CD4-positive, alpha-beta T cell treated with Interleukin-17A for 1 hour (primary cell): ENCODE measurements around the gene ERN1.

Experiments
- DNase-seq: peaks from one replicate; pipeline ENCODE4 v3.0.0-alpha.2; 2020

Gene ERN1

GRCh38 chr17:64001763-64002529 is 128.0 kb downstream of the ERN1 start:
- DNase-seq, result no peak

DNA sequence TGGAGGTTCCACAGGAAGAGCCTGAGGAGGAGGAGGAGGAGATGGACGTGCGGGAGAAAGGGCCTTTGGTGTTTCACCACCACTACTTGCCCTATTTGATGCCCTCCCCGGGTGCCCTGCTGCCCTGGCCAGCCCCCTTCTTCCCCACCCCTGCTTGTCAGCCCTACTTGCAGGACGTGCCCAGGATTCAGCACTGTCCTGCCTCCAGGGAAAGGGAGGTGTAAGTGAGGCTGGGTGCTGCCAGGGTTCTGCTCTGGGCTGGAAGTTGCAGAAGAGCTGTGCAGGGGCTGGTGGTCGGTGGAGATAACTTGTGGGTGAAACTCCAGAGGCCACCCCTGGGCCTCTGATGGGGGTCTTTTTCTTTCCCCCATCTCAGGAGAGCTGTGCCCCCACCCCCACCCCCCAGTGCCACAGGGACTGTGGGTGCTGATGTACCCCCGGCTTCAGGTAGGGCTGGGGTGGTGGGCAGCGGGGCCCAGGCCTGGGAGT is 128.8 kb downstream of the ERN1 start:
- DNase-seq, result no peak

DNA sequence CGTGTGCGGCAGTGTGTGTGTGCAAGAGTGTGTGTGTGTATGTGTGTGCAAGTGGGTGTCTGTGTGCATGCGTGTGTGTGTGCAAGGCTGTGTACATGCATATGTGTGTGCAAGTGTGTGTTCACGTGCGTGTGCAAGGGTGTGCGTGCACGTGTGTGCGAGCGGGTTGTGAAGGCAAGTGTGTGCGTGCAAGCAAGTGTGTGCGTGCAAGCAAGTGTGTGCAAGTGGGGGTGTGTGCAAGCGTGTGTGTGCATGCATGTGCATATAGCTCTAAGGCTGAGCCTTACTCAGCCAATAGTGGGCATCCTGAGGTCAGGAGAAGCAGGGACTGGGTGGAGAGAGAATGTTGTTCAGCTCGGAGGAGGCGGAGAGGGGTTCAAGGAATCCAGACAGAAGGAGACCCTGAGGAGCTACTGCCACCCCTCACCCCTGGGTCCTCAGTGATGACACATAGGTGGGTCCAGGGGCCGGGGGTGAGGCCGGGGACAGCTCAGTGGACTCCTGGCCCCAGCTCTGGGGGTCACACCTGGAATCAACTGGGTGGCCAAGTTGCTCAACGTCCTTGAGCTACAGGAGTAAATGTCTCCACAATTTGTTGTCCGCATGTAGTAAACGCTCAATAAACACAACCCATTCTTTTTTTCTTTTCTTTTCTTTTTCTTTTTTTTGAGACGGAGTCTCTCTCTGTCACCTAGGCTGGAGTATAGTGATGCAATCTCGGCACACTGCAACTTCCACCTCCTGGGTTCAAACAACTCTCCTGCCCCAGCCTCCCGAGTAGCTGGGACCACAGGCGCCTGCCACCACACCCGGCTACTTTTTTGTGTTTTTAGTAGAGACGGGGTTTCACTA is 130.0 kb downstream of the ERN1 start:
- DNase-seq, result no peak

DNA sequence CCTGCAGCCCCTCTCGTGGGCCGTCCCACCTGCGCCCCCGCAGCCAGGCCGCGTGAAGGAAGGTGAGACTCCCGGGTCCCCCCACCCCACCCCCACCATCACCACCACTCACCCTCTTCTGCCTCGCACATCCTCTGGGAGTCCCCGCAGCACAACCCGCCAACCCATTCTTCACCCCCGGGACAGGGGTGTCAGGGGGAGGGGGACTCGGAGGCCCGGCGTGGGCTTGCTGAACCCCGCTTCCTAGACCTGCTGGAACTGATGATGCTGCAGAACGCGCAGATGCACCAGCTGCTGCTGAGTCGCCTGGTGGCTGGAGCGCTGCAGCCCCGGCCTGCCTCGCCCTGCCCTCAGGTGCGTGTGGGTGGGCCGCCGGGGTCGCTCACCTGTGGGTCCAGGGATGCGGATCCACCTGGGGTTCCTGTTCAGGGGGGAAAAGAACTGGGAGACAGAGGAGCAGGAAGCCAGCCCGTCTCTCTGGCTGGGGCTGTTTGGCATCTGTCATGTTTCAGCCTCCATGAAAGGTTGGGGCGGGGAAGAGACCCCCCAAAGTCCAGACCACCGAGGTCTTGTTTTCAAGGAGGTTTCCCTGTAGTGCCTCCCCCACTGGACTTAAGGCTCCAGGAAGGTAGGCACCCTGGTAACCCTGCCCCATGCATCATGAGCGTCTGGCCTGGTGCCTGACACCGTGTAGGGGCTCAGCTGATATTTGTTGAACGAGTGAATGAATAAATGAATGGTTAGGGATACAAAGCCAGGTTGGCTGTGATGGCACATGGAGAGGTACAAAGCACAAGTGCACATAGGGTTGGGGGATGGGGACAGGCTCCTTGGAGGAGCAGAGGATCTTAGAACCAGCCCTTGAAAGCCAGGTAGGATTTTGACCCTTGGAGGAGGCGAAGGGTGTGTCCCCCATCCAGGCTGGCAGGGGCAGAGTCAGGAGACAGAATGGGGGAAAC is 130.9 kb downstream of the ERN1 start:
- DNase-seq, result peak; percentile 50

- peak; percentile 77 for DNase-seq
These were observed 131.8 kb downstream of the ERN1 start, which contains the start of gene PRR29 for GRCh38 chr17:63998050-63998720. Gene PRR29, plus strand, starts transcription at chr17:63998351. Its CDS starts 14 bp downstream, at chr17:63998365.

DNA sequence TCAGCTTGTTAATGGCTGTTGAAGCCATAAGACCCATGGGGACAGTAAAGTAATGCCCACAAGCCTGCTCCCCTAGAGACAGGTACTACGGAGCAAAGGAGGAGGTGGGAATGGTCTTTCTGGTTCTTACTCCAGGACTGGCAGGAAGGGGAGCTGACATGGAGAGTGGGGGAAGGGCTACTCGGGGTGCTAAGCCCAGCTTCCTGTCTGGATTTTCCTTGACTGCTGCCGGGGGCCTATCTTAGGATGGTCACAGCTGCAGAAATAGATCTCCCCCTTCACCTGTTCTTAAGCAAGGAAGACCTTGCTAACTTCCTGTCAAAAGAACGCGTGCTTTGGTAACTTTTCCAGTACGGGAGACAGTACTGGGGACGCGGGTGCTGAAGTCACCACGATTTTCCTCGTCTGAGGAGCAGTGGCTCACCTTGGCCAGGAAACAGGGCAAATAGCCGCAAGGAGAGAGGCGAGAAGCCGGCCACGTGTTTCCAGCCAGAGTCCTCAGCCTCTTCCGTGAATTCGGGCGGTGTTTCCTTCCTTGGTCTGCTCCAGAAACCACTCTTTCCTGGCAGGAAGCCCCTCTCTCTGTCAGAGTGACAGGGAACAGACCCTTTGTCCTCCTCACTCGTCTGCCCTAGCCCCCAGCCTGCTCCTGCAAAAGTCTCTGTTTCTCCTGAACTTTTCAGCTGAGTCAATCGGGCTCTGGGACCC is 132.4 kb downstream of the ERN1 start:
- DNase-seq, result no peak

GRCh38 chr17:63996430-63997182 is 133.3 kb downstream of the ERN1 start:
- no peak for DNase-seq

DNA sequence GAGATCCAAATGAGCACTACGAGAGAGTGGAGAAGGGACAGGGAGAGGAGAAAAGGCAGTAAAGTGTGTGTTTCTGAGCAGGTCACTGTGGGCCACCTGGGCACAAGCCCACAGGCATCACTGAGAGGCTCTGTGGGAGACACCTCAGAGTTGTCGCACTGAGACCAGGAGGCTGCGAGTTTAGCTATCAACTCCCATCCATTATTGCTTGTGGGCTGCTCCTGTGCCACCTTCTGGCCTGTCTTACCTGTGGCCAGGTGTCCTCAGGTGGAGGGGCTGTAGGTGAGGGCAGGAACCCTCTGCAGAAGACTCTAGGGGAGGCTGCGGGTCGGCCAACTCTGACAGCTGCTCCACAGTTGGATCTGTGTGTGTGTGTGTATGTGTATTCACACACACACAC is 134.3 kb downstream of the ERN1 start:
- DNase-seq, result no peak

- peak; percentile 62 for DNase-seq
These were observed 136.5 kb downstream of the ERN1 start for GRCh38 chr17:63993368-63993985.

GRCh38 chr17:63991611-63992010 is 138.3 kb downstream of the ERN1 start:
- DNase-seq, result no peak

DNA sequence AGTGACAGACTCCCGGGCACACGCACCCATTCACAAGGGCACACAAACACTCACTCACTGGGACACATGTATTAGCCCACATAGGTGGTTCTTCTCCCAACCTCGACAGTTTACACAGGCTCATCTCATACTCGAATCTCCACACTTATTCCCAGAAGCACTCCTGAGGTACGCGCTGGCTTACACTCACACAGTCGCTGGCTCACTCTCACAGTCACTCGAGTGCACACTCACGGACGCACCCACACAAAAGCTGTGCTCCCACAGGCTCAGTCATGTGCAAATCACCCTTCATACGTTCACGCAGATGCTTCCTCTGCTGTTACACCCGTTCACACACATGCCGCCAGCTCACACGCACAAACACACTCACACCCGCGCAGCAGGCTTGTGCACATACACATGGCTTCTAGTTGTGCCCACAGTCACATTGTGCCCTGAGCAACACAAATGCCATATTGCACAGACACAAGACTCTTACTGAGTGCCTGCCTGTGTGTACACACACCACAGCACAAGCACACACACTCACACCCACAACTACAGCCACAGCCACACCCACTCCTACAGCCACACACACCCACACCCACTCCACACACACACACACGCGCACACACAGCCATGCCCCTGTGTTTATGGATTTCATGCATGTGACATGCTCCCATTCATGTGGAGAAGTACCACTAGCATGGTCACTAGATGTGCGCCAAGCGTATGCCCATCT is 140.2 kb downstream of the ERN1 start:
- no peak for DNase-seq
